GM21526 (cell line): ENCODE measurements around the gene NOP9.
"Not testable (repeated sequence)": the region's sequence is repeated elsewhere in the genome, so short reads cannot be mapped to it uniquely, and the experiment has no call there.

ENCODE experiments used
- ATAC-seq: cut with Tn5 transposase; IDR thresholded peaks from one replicate; pipeline ENCODE4 v1.9.1; 2021; ENCODE audit warnings: moderate library complexity; ENCODE audit not compliant: unreplicated experiment, low FRiP score

NOP9 gene

DNA sequence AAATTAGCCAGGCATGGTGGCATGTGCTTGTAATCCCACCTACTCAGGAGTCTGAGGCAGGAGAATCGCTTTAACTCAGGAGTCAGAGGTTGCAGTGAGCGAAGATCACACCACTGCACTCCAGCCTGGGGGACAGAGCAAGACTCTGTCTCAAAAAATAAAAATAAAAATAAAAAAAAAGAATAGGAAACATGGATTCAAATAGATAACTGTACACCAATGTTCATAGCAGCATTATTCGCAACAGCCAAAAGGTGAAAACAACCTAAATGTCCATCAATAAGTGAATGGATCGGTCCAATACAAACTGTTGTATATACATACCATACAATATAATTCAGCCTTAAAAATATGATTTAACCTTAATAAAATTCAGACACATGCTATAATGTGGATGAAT is 43.2 kb downstream of the NOP9 start:
- no peak for ATAC-seq

- ATAC-seq, result no peak
Observed at GRCh38 chr14:24343795-24344660, 44.4 kb downstream of the NOP9 start.

DNA sequence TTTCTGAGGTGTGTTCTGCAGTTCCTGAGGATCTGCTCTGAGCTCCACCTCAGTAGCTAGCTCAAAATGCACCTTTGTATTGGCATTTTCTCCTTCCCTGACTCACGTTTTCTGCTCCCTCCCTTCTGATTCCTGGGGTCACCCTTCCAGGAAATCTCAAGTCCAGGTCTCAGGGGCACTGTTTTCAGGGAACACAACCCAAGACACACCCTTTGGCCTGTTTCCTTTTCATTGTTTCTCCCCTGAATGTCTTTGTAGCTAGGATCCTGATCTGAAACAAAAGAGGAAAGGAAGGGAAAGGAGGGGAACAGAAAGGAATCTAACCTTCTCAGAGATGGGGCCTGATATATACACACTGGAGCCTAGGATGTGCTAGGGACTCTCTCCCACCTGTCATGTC is 47.5 kb downstream of the NOP9 start:
- ATAC-seq, result no peak

GRCh38 chr14:24348186-24348585 is 48.5 kb downstream of the NOP9 start:
- ATAC-seq, result no peak

DNA sequence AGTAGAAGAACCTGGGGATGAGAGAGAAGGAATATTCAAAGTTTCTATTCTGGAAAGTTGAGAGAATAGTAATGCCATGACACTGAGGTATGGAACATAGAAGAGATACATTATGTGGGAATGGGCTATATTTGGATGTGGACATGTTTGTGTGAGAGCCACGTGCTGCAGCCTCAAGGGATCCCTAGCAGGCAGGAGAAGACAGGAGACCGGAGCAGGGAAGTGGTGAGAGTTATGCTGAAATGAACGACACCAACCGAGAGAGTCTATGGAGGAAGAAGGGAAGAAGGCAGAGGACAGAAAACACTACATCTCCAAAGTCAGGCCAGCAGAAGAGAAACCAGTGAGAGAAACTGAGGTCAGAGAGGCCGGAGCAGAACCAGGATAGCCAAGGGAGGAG is 50.1 kb downstream of the NOP9 start:
- ATAC-seq, result no peak

GRCh38 chr14:24351517-24351916 is 51.9 kb downstream of the NOP9 start:
- ATAC-seq, result no peak

DNA sequence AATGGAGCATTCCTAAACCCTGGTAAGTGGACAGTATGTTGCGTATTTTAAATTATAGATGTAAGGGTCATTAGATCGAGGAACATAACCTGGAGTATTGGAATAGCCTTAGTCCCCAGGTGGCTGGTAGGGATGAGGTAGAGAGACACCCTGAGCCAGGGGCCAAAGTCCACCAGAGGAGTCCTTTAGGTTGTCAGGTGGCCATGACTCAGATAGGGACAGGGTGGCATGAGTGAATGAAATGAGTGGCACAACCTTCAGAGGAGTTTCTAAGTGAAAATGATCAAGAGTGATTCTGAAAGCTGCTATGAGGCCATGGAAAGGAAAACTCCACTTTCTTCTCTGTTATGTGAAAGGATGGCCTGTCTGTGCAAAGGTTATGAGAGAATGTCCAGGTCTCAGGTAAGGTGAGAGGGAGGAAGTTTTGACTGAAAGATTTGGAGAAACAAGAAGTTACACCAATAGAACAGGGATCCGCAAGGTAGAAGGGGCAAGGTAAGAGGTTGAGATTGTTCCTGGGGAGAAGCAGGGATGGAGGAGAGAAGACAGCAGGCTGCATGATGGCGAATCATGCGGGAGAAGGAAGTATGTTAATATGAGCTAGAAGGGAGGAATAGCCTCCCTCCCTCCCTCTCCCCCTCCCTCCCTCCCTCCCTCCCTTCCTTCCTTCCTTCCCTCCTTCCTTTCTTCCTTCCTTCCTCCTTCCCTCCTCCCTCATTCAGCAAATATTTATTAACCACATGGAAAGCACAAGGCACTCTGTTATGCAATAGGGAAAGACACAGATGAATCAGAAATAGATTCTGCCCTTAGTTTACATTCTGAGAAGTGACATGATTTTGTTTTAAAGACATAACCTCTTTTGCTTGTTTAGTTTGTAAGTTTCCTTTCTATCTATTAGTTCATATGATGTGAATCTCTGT is 54.2 kb downstream of the NOP9 start:
- ATAC-seq, result no peak

GRCh38 chr14:24354482-24354825 is 54.8 kb downstream of the NOP9 start:
- not testable (repeated sequence) for ATAC-seq

DNA sequence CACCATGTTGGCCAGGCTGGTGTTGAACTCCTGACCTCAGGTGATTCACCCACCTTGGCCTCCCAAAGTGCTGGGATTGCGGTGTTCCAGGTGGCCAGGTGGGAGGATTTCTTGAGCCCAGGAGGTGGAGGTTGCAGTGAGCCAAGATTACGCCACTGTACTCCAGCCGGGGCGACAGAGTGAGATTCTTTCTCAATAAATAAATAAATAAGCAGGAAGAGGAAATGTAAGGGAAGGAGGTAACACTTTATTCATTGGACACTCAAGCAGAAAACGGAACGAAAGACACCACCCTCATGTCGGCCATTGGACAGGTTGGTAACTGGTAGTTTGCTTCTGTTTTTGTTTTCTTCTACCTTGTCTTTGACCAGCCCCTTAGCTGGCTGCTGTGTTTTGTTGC is 55.4 kb downstream of the NOP9 start:
- no peak for ATAC-seq

DNA sequence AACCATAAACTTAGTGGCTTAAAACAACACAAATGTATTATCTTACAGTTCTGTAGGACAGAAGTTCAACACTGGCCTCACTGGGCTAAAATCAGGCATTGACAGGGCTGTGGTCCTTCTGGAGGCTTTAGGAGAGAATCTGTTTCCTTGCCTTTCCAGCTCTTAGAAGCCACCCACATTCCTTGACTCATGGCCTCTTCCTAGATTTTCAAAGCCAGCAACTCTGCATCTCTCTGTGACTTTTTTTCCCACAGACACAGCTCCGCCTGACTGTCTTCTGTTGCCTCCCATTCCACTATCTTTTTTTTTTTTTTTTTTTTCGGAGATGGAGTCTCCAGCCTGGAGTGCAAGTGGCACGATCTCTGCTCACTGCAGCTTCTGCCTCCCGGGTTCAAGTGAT is 56.6 kb downstream of the NOP9 start:
- ATAC-seq, result no peak
